Lung microvascular endothelial cell (primary cell): ENCODE measurements around the gene ZNG1B. TPM values are rescaled to one million over a fixed set of nuclear protein-coding genes. Genes with fewer than 3 reads are reported as not detected.
"Not testable (repeated sequence)": the region's sequence is repeated elsewhere in the genome, so short reads cannot be mapped to it uniquely, and the experiment has no call there.

ENCODE experiments used
- DNase-seq, 2 donors: peaks; one replicate each; pipeline versions ENCODE4 v3.0.0 to v3.0.0-alpha.2; 2010; ENCODE audit warnings: low read depth in 2 of 2
- total RNA-seq: library from RNA; depleted of rRNA; stranded (reverse); fragments of >200 nt; gene quantifications from 2 replicates; pipeline ENCODE4 v1.2.1, GENCODE V29; 2014

ZNG1B gene
- total RNA-seq, 1 donor from 2014 or later: 21.8 TPM

DNA sequence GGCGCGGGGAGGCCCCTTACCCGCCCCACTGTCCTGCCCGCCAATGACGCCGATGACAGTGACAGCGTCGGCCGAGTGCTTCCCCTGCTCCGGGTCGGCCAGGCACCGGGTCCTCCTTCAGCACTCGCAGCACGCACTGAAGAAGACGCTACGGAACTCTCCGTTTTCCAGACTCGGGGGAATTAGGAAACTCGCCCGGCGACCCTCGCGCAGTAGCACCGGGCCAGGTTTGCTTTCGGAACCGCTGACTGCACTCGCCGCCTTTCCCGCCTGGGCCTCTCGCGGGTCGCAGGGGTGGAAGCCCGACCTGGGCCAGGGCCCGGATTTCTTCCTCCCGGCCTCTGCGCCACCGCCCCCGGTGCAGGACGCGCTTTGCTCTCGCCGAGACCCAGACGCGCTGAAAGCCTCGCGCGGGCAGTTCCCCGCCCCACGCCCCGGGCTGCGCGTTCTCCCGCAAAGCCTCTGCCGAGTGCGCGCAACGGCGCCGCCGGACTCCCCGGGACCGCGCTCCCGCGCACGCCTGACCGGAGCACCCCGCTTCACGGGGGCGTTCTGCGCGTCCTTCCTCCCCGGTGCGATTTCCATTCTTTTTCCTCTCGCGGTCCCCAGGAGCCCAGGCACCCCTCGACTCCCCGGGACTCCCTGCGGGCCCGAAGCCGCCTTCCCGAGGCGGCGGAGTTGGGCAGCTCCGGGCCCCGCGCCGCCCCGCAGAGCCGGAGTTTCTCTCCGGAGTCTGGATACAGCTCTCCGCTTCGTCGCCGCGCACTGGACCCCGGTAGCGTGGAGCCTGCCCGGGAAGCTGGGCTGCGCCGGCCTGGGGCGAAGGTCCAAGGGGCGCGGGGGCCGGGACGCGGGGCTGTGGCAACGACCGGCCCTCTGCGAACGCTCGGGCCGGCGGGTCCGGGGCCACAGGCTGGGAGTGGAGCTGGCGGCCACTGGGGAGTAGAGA is 65.9 kb downstream of the ZNG1B start:
- peak in 1 of 2 donors; percentile 7 for DNase-seq

DNA sequence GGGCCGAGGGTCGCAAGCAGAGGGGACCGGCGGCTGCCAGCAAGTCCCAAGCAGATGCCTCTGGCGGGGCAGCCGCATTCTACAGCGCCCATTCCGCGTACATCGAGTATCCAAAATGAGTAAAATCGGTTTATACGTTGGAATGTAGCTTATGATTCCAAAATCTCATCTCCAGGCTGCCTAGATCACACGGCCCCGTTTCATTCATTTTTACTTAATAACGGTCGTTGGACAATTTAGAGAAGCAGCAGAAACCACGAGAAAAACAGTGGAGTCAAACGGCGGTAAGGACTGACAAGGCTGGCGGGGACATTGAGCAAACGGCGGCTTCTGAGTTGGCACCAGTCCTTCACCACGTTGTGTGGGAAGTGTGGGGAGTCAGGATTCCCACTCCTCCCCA is 66.6 kb downstream of the ZNG1B start:
- DNase-seq: not testable (repeated sequence)

- not testable (repeated sequence) for DNase-seq
These were observed 70.1 kb downstream of the ZNG1B start for GRCh38 chr2:113507394-113508140.

- DNase-seq: not testable (repeated sequence)
These were observed 70.7 kb downstream of the ZNG1B start for GRCh38 chr2:113508187-113508586.

DNA sequence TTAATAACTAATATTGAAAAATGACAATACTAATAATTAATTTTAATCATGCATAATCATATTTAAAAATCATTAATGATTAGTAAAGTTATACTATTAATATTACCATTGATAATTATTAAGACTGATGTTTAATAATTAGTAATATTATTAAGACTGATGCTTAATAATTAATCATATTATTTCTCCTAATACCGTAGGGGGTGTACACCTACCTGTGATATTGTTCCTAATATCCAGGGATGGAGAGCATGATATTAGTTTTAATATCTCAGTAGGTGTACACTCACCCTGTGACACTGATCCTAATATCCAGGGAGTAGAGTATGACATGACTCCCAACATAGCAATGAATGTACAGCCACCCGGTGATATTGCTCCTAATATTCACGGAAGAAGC is 73.4 kb downstream of the ZNG1B start:
- not testable (repeated sequence) for DNase-seq

DNA sequence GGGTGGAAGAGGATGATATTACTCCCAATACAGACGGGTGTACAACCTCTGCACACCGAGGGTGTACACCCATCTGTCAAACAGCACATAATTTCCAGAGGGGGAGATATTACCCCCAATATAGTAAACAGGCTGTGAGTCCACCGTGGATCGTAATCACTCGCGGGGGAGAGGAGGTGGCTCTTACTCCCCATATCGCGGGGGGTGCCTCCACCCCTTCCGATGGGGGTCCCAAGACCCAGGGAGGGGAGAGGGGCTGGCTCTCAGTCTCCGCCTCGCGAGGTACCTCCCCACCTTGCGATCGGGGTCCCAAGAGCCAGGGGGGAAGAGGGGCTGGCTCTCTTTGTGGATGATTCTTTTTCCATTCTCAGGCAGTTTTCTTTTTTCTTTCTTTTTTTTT is 74.4 kb downstream of the ZNG1B start:
- not testable (repeated sequence) for DNase-seq

DNA sequence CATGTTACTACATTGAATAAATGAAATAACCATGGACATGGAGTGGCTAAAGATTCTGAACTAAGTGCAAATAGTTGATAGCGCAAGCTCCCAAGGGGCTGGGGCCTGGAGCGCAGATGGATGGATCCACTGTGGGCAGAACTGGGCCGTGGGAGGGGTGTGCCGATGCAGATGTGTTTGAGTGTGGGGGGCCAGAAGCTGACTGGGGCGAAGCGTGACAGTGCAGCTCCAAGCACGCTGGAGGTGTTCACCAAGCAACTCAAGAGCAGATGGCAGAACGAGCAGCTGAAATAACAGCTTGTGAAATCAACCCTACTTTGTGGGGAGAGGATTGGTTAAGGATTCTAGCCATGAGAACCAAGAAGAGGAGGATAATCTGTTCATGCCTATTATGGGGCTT is 78.0 kb downstream of the ZNG1B start:
- not testable (repeated sequence) for DNase-seq

- DNase-seq: not testable (repeated sequence)
These were observed 78.5 kb downstream of the ZNG1B start for GRCh38 chr2:113515995-113516394.

GRCh38 chr2:113517025-113517424 is 79.5 kb downstream of the ZNG1B start:
- DNase-seq: not testable (repeated sequence)

GRCh38 chr2:113520837-113521236 is 83.3 kb downstream of the ZNG1B start:
- DNase-seq: not testable (repeated sequence)

DNA sequence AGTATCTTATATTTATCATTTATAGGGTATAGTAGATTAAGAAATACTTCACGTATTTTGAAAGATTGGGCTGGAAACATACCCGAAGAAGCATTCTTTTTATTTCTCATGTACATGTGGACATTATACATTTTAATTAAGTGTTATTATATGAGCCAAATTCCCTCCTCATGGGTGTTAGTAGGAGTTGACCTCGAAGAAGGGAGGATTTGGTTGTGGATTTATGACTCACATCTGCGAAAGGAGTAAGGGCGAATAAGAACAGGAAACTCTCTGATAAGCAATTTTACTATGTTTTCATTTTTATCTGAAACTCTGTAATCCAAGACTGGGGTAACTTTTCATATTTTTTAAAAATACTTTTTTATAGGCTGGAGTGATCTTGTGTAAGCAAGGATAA is 84.0 kb downstream of the ZNG1B start:
- not testable (repeated sequence) for DNase-seq

- DNase-seq: not testable (repeated sequence)
These were observed 87.5 kb downstream of the ZNG1B start for GRCh38 chr2:113524986-113525385.

DNA sequence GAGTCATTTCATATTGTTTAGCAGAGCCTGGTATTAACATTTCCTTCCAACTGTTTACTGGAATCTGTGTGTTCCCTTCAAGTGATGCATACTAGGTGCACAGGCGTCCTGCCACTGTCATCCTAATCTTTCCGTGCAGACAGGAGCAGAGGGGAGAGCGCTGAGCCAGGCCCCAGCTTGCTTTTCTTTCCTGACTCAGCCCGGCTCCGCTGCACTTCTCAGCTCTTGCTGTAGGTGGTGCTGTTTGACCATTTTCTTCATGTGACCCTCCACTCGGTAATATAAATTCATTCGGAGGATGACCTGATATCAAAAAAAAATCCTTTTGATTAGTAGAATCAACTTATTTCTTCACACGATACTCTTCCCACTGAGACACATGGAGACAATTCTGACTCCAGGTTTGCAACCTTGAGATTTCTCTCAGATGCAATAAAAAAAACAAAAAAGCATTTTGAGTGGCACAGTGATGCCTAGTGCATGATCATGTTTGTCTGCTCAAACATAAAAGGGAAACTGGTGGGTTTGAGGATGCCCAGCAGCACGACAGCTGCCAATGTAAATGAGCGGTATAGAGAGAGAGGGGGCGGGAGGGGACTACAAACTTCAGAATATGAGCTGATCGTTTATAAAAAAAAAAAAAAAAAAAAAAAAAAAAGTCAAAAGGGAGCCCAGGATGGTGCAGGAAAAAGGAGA is 90.0 kb downstream of the ZNG1B start:
- DNase-seq: not testable (repeated sequence)

GRCh38 chr2:113528126-113528525 is 90.6 kb downstream of the ZNG1B start:
- not testable (repeated sequence) for DNase-seq

DNA sequence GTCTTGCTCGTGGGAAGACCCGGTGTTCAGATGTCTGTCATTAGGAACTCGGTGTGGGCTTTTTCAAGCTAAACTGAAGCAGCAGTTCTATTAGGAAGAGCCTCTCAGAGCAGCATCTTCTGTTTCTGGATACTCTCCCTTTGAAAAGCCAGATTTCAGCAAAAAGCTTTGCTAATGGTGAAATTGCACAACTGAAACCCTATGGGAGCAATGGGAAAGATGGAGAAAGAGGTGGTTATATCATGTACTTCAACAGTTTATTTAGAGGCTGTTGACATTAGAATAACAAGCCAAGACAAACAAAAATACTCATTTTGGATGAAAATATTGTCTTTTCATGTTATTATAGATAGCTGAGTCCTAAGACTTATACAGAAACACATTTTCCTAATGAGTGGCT is 91.4 kb downstream of the ZNG1B start:
- DNase-seq: not testable (repeated sequence)

GRCh38 chr2:113532991-113533390 is 95.5 kb downstream of the ZNG1B start:
- DNase-seq: not testable (repeated sequence)

GRCh38 chr2:113536573-113536972 is 99.1 kb downstream of the ZNG1B start:
- DNase-seq: not testable (repeated sequence)

DNA sequence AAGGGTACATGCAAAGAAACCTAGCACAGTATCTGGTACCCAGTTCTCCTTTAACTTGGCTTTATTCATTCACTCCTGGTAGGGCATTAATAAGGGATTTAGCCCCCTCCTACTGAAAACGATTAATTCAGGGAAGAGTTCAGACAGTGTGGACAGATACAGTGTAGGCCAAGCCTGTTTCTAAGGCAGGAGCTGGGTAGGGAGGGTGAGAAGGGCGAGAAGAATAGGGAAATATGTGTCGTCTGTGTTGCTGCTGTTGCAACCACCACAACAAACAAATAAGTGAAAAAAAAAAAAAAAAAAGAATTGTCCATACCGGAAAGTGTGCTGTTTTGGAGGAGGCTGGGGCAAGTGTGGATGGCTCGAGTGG is 103.3 kb downstream of the ZNG1B start:
- DNase-seq: not testable (repeated sequence)

DNA sequence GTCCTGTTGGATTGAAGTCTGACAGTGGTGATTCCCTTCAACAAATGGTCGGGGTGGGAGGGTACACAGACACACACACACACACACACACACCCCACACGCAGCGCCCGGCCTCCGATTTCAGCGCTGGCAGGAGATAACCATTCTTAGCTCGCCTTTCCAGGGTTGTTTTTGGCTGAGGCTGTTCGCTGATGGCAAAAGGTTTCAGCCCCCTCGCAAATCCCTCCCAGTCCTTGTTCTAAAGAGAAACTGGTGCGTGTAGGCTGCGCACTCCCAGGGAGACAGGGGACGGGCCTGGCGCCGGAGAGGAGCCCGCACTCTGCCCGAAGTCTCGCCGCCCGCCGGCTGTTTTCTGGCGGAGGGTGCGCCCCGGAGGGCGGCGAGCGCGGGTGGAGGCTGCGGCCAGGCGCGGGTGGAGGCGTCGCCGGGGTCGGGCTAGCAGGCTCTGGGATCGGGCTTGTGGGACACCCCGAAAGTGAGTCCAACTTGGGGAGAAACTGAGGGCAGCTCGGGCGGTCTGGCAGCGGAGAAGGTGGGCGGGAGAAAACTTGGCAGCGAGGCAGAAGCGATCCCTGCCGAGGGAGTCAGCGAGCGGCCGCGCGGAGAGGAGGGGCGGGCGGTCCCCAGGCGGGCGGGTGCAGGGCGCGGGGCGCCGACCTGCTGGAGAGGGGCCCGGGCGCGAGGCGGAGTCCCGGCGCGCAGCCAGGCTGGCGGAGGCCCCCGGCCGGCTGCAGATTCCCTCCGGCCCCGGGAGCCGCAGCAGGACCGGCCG is 103.9 kb downstream of the ZNG1B start:
- peak in 1 of 2 donors; percentile 2 for DNase-seq

GRCh38 chr2:113541976-113542485 is 104.5 kb downstream of the ZNG1B start:
- DNase-seq: not testable (repeated sequence)

GRCh38 chr2:113542529-113542928 is 105.0 kb downstream of the ZNG1B start:
- peak in 1 of 2 donors; percentile 2 for DNase-seq
